Thyroid gland (tissue), 4 donors: ENCODE measurements around the gene PNLIPRP2. TPM values are rescaled to one million over a fixed set of nuclear protein-coding genes. Genes with fewer than 3 reads are reported as not detected.

Experiments used
- DNase-seq, 2 donors: peaks; one replicate each; pipeline ENCODE4 v3.0.0-alpha.2; 2019
- H3K27ac ChIP-seq, 3 donors: fragments of 200-600 bp; sonication (generic); 1 replicate in 2 of 3; 2 replicates in 1 of 3; pipeline ENCODE4 v1.5.1; 2016 to 2019; ENCODE audit warnings: mild to moderate bottlenecking in 1 of 3, moderate library complexity in 1 of 3
- H3K27me3 ChIP-seq: fragments of 200-600 bp; sonication (generic); one replicate; pipeline ENCODE4 v1.5.1; 2019
- H3K36me3 ChIP-seq, 2 donors: fragments of 200-600 bp; sonication (generic); one replicate each; pipeline ENCODE4 v1.5.1; 2016 to 2019
- H3K4me1 ChIP-seq, 2 donors: fragments of 200-600 bp; sonication (generic); one replicate each; pipeline ENCODE4 v1.5.1; 2017 to 2019
- H3K4me3 ChIP-seq, 3 donors: fragments of 200-600 bp; sonication (generic); replicated peaks in 1 of 3; 1 replicate in 2 of 3; 2 replicates in 1 of 3; pipeline ENCODE4 v1.5.1; 2016; ENCODE audit warnings: mild to moderate bottlenecking in 1 of 3
- H3K9me3 ChIP-seq: fragments of 200-600 bp; sonication (generic); one replicate; pipeline ENCODE4 v1.5.1; 2017
- POLR2A ChIP-seq, 2 donors: fragments of 450-650 bp; IDR thresholded peaks; one replicate each; pipeline ENCODE4 v1.6.1; 2017; ENCODE audit warnings: antibody characterized with exemption in 2 of 2, mild to moderate bottlenecking in 2 of 2, moderate library complexity in 1 of 2
- WGBS, 2 donors: methylation state at CpG; one replicate each; pipeline ENCODE4 v1.1.5; 2017; 5-methylcytosine and 5-hydroxymethylcytosine counted together
- intact Hi-C: fragments of 100-400 bp; cut with DNase I; formaldehyde crosslinking; loops from one replicate; pipeline ENCODE4 v1.15.1; 2023
- total RNA-seq, 4 donors: library from RNA; depleted of rRNA; stranded (reverse); fragments of >200 nt; gene quantifications; one replicate each; pipeline ENCODE4 v1.2.3, GENCODE V29; 2016
- TF ChIP-seq, protein P1 (sequence below), 6 experiments: fragments of 200-600 bp in 3 of 6; fragments of 450-650 bp in 3 of 6; sonication (generic) in 3 of 6; IDR thresholded peaks; one replicate each; pipeline ENCODE4 v1.5.1; 2016 to 2019; ENCODE audit warnings: antibody characterized with exemption in 6 of 6, mild to moderate bottlenecking in 2 of 6, inconsistent platforms in 1 of 6, moderate library complexity in 1 of 6

The PNLIPRP2 gene
- total RNA-seq, 4 donors from 2014 or later, result not detected

DNA sequence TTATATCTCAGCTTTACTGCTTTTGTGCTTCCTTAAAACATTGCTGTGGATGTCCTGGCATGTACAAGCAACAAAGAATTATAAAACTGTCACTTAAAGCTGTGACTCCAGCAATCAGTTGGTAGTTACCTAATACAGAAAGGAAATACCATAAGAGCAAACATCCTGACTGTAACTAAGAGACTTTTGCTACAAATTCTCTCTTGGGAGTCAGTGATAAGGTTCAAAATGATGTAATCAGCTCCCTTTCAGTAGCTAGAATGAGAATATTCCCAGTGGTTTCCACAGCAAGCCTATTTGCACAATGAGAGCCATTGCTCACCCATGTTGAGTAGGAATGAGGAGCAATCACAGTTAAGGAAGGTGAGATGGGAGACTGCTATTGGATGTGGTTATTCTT lies 22.4 kb upstream of the PNLIPRP2 start:
- H3K27me3 ChIP-seq, result no peaks in the 10 kb centered on the region
- intact Hi-C loops, result no loop called here
- no peak overlapping the region for H3K4me3 ChIP-seq
- no peaks in the 10 kb centered on the region for H3K36me3 ChIP-seq
- TF ChIP-seq, protein P1, sequence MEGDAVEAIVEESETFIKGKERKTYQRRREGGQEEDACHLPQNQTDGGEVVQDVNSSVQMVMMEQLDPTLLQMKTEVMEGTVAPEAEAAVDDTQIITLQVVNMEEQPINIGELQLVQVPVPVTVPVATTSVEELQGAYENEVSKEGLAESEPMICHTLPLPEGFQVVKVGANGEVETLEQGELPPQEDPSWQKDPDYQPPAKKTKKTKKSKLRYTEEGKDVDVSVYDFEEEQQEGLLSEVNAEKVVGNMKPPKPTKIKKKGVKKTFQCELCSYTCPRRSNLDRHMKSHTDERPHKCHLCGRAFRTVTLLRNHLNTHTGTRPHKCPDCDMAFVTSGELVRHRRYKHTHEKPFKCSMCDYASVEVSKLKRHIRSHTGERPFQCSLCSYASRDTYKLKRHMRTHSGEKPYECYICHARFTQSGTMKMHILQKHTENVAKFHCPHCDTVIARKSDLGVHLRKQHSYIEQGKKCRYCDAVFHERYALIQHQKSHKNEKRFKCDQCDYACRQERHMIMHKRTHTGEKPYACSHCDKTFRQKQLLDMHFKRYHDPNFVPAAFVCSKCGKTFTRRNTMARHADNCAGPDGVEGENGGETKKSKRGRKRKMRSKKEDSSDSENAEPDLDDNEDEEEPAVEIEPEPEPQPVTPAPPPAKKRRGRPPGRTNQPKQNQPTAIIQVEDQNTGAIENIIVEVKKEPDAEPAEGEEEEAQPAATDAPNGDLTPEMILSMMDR (IDR thresholded peaks at IDR 0.05), result no peak
- H3K27ac ChIP-seq, result no peak overlapping the region
- H3K4me1 ChIP-seq, result no peaks in the 10 kb centered on the region
- DNase-seq, result no peak
- H3K9me3 ChIP-seq, result no peaks in the 10 kb centered on the region

- Histone ChIP-seq H3K27me3 (no peaks in the 10 kb centered on the region), H3K4me3 (no peak overlapping the region), H3K27ac (no peak overlapping the region), H3K4me1 (no peaks in the 10 kb centered on the region), H3K9me3 (no peaks in the 10 kb centered on the region), H3K36me3 (no peaks in the 10 kb centered on the region)
- WGBS, 2 donors, result 50 to 52% methylated on average over 5 of the region's 5 CpGs
- TF ChIP-seq POLR2A (IDR thresholded peaks at IDR 0.05), result no peak
- TF ChIP-seq, protein P1 (IDR thresholded peaks at IDR 0.05), result no peak
- no peak for DNase-seq
- intact Hi-C loops, result no loop called here
Measured at GRCh38 chr10:116599991-116600390, 20.8 kb upstream of the PNLIPRP2 start.

DNA sequence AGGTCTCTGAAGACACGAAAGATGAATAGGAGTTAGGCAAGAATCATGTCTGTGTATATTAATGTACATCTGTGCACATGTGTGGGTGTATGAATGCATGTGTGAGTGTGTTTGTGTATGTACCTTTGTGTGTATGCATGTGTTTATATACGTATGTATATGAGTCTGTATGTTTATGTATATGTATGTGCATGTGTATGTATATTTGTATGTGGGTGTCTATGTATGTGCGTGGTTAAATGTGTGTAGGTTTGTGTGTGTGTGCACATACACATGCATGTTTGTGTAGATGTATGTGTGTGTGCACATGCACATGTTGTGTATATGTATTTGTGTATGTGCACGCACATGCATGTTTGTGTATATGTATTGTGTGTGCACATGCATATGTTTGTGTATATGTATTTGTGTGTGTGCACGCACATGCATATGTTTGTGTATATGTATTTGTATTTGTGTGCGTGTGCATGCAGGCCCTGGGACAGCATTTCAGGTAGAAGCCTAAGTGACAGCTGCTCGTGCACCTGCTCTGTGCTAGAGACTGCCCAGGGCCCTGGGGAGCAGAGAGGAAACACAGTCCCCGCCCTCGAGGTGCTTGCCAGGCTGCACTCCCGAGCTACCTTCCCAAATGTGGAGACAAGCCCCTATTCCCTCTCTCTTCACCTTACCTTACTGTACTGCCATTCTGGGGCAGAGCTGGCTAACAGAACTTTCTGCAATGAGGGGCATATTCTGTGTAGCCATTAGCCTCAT lies 17.9 kb upstream of the PNLIPRP2 start:
- H3K4me3 ChIP-seq, result no peak overlapping the region
- no peak for DNase-seq
- H3K36me3 ChIP-seq, result no peaks in the 10 kb centered on the region
- intact Hi-C loops, result no loop called here
- no peaks in the 10 kb centered on the region for H3K4me1 ChIP-seq
- H3K27ac ChIP-seq, result no peak overlapping the region
- no peaks in the 10 kb centered on the region for H3K9me3 ChIP-seq
- TF ChIP-seq, protein P1 (IDR thresholded peaks at IDR 0.05), result no peak
- TF ChIP-seq POLR2A (IDR thresholded peaks at IDR 0.05), result no peak
- H3K27me3 ChIP-seq, result no peaks in the 10 kb centered on the region
- WGBS, 2 donors, result 85% methylated on average over 10 of the region's 10 CpGs

DNA sequence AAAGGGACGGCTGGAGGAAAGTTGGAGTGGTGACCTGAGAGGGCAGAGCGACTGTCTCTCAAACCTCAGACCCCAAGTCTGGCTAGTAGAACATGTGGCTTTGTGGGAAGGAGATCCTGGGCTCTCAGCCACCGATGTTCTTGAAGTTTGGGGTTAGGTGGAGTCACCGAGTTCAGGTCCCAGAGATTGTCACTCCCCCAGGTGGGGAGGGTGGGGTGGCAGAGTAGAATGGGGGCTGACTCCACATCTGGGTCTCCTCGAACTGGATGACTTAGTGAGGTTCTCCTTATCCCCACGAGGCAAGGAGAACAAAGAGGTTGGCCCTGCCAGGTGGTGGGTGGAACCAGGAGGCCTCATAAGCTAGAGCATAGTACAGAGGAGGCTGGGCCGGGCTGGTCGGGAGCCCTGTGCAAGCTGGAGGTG lies 14.7 kb upstream of the PNLIPRP2 start:
- Histone ChIP-seq H3K27me3 (no peaks in the 10 kb centered on the region), H3K9me3 (no peaks in the 10 kb centered on the region), H3K4me1 (no peaks in the 10 kb centered on the region), H3K27ac (no peak overlapping the region), H3K4me3 (no peak overlapping the region), H3K36me3 (no peaks in the 10 kb centered on the region)
- TF ChIP-seq POLR2A (IDR thresholded peaks at IDR 0.05), result no peak
- TF ChIP-seq, protein P1 (IDR thresholded peaks at IDR 0.05), result no peak
- WGBS, 2 donors, result 71 to 81% methylated on average over 8 of the region's 8 CpGs
- intact Hi-C loops, result no loop called here
- DNase-seq, result no peak

GRCh38 chr10:116607336-116607735 lies 13.4 kb upstream of the PNLIPRP2 start:
- no peak for TF ChIP-seq POLR2A (IDR thresholded peaks at IDR 0.05)
- TF ChIP-seq, protein P1 (IDR thresholded peaks at IDR 0.05), result no peak
- Histone ChIP-seq H3K9me3 (no peaks in the 10 kb centered on the region), H3K4me3 (no peak overlapping the region), H3K4me1 (no peaks in the 10 kb centered on the region), H3K27me3 (no peaks in the 10 kb centered on the region), H3K27ac (no peak overlapping the region), H3K36me3 (no peaks in the 10 kb centered on the region)
- intact Hi-C loops, result no loop called here
- no peak for DNase-seq
- 81 to 85% methylated on average over 6 of the region's 6 CpGs for WGBS, 2 donors
